ENCODE results near the gene RGS16.
A peak's percentile ranks its signal among the peaks of the same experiment; 100 is the strongest.

The RGS16 gene, protein sequence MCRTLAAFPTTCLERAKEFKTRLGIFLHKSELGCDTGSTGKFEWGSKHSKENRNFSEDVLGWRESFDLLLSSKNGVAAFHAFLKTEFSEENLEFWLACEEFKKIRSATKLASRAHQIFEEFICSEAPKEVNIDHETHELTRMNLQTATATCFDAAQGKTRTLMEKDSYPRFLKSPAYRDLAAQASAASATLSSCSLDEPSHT

DNA sequence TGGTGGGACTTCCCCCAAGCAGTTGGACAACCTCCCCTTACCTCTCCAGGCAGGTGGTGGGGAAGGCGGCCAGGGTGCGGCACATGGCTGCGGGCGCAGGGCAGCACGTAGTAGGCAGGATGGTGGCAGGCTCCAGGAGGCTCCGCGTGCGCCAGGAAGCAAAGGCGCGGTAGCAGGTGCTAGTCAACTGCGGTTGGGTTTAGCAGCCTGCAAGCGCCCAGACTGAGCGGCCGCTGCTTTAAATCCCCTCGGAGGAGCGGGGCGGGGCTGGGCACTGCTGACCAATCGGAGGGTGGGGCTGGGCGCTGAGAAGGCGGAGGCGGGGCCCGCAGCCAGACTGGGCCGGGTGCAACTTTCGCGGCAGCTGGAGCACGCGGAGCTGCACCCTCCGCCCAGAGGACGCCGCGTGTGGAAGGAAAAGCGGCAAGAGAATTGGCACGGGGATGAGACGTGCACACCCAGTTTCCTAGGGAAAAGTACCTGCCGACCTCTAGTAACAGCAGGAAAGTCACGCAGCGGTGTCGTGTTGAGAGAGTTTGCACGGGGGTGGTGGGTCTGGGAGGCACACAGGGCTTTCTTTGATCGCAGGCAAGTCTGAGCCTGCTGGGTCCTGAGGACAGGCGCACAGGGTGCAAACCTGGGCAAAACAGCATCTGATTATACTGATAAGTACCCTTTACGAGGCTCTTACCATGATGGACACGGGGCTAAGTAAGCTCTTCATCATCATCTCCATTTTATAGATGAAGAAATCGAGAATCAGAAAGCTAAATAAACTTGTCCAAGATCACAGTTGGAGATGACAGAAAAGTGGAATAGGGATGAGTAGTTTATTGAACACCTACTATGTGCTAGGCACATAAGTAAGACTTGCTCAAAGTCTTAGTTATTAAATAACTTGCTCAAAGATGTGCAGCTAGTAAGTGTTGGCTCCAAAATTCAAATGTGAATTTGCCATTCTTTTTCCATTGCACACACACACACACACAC lies at the start of gene RGS16:
TSS of gene RGS16 (minus strand) at position 215 of the 990 bp plus-strand sequence. CDS start at position 85, 130 bp downstream.
- TF ChIP-seq ZNF274 (IDR thresholded peaks at IDR 0.05; ENCODE audit: low read depth, low read length) = no peak

DNA sequence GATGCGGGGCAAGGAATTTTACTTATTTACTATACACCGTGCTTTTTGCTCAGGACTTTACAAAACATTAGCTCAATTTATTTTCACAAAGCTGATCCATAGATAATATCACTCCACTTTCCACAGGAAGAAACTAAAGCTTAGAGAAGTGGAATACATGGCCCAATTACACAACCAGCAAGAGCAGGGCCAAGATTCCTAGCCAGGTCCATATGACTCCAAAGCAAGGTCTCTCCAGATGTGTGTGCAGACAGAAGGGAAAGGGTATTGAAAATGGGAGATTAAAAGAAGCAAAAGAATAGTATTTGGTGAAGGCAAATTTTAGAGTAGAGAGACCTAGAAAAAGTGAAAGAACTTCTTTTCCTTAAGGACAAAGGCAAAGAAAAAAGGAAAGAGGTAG lies 49.8 kb upstream of the RGS16 start:
- H3K4me3 ChIP-seq (ENCODE audit: low read length) = no peak overlapping the region
- no peak for TF ChIP-seq ZNF274 (IDR thresholded peaks at IDR 0.05; ENCODE audit: low read depth, low read length)

More for the DNA sequence above, at the start of gene RGS16:
- peak within 1 kb of the TSS; percentile 91 for H3K4me3 ChIP-seq (ENCODE audit: low read length)

DNA sequence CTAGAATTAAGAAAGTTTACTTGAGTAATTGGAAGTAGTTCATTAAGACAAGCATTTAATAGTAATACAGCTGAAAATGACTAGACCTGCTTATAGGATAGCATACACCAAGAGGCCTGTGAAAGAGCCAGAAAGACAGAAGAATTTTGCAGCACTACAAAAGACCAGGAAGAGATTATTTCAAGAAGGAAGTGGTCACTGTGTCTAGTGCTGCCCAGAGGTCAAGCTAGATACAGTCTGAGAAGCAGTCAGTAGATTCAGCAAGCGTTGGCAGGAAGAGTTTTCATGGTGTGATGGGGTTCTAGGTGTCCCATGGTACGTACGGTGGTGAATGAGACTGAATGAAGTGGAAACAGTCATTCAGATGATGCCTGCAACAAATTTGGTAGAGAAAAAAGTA lies 48.7 kb upstream of the RGS16 start:
- no peak for TF ChIP-seq ZNF274 (IDR thresholded peaks at IDR 0.05; ENCODE audit: low read depth, low read length)

DNA sequence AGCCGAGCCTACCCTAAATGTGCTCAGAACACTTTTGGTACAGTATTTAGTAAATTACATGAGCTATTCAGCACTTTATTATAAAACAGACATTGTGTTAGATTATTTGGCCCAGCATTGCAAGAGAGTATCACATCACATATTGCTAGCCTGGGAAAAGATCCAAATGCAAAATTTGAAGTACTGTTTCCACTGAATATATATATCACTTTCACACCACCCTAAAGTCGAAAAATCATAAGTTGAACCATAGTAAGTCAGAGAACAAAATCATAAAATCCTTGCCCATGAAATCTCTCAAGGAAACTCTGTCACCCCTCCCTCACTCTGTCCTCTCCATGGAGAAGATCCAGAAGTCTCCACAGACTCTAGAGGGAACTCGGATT lies 47.1 kb upstream of the RGS16 start:
- no peak for TF ChIP-seq ZNF274 (IDR thresholded peaks at IDR 0.05; ENCODE audit: low read depth, low read length)
- H3K4me3 ChIP-seq (ENCODE audit: low read length) = no peak overlapping the region

More for the DNA sequence above, 48.7 kb upstream of the RGS16 start:
- H3K4me3 ChIP-seq (ENCODE audit: low read length) = no peak overlapping the region

DNA sequence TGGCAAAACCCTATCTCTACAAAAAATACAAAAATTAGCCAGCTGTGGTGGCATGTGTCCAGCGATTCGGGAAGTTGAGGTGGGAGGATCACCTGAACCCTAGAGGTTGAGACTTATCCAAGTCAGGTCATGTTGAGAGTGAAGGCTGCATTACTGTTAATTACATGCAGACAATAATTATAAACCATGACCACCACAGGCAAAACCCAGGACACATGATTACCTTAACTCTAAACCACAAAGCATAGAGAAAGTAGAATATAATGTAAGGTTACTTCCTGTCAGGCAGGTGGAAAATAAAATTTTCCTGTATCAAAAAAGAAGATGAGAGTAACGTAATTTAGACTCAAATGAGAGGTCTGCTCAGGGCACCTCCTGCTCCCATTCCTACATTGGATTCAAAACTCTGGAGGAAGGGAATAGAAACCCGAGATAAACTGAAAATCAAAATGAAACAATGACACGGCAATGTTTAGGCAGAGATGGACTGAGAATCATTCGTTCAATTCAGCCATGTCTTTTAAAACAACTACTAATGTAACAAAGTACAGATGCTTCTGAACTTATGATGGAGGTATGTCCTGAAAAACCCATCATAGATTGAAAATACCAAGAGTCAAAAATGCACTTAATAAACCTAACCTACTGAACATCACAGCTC lies 46.6 kb upstream of the RGS16 start:
- no peak for TF ChIP-seq ZNF274 (IDR thresholded peaks at IDR 0.05; ENCODE audit: low read depth, low read length)
- H3K4me3 ChIP-seq (ENCODE audit: low read length) = no peak overlapping the region

DNA sequence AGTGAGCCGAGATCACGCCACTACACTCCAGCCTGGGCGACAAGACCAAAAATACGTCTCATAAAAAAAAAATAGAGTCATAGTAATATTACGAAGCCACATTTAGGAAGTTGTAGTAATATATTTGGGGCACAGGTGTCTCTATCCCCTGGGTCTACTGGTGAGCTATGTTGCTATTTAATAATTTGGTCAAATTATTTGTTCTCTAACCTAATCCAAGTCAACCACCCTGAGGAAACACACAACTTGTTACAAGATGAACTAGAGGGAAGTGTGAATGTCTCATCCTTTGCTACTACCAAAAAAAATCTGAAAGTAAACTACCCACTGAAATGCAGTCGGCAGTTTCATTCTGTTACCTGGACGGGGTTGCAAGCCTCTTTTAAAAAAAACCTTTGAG lies 44.9 kb upstream of the RGS16 start:
- no peak overlapping the region for H3K4me3 ChIP-seq (ENCODE audit: low read length)

DNA sequence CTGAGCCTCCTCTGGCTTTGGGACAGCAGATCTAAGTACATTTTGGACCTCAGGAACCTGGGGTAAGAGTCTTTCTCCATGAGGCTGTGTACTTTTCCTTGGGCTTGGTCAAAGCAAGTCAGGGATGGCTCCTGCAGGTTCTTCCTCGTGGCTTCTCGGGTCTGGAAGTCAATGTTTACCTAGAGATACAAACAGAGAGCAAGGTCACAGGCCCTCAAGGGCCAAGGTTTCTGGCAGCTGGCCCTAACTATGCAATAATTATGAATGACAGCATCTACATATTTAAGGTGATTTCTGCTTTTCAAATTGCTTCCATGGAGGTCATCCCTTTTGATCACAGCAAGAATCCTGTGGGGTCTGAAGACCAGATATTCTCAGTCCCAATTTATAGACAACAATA lies 42.5 kb upstream of the RGS16 start:
- no peak overlapping the region for H3K4me3 ChIP-seq (ENCODE audit: low read length)
- no peak for TF ChIP-seq ZNF274 (IDR thresholded peaks at IDR 0.05; ENCODE audit: low read depth, low read length)

More for the DNA sequence above, 44.9 kb upstream of the RGS16 start:
- no peak for TF ChIP-seq ZNF274 (IDR thresholded peaks at IDR 0.05; ENCODE audit: low read depth, low read length)

DNA sequence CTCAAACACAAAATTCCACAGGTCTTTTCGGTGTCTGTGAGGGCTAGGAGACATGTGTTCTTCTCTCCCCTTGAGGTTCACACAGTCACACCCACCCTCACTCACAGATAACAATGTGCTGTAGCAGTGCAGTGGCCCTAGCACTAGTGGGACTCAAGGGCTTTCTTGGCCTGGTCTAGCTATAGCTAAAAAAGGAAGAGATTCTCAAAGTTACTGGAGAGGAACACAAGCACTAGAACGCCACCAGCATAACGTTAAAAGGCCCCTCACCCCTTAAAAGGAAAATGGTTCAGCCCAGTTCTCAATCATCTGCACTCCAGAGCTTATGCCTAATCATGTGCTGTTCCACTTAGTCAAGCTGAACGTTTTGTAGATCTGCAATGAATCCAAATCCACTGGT lies 40.7 kb upstream of the RGS16 start:
- no peak overlapping the region for H3K4me3 ChIP-seq (ENCODE audit: low read length)
- no peak for TF ChIP-seq ZNF274 (IDR thresholded peaks at IDR 0.05; ENCODE audit: low read depth, low read length)

DNA sequence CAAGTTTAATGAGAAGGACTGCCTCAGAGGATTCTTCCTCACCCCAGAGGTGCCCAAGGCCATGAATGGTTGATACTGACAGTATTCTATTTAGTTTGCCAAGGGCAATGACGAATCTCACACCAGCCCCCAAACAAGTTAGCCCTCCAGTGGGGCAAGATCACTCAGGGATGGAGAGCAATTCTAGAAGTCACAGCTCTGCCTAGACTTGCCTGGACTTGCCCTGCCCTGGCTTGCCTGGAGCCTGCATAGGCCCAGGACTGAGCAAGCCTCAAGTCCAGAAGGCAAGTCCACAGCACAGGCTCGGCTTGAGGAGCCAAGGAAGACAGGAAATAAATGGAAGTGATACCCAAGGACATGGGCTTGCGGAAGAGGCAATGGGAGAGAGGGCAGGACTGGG lies 39.5 kb upstream of the RGS16 start:
- H3K4me3 ChIP-seq (ENCODE audit: low read length) = no peak overlapping the region
- no peak for TF ChIP-seq ZNF274 (IDR thresholded peaks at IDR 0.05; ENCODE audit: low read depth, low read length)

DNA sequence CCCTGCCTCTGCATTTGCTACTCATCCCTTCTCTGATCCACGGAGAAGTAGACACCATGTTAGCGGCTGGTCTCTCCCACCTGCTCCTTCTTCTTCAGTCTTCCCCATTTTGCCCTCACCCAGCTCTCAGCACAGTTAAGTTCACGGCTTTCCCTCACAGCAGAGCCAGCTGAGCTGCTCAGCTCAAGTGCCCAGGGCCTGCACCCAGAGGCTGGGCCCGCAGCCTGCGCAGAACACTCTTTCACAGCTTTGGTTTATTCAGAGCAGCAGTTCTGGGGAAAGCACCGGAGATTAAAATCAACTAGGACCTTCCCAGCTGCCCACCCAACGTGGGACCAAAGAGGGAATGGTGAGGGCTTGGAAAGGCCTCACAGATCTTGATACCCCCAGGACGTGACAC lies 38.3 kb upstream of the RGS16 start:
- TF ChIP-seq ZNF274 (IDR thresholded peaks at IDR 0.05; ENCODE audit: low read depth, low read length) = no peak
- no peak overlapping the region for H3K4me3 ChIP-seq (ENCODE audit: low read length)

DNA sequence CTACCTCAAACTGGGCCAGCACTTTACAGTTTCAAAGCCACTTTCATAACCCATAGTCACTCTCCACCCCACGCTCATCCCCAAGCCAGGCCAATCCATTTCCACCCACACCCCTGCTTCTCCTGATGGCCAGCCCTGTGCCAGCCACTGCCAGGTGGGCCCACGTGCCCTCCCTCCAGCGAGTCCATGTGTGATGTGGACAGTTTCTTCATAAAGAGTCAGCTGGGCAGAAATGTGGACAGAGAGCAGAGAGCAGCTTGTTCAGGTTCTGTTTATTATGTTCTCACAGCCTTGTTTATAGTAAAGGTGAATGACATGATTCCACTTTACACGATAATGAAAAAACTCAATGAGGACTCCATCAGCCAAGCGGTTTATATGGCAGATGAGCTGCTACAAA lies 37.4 kb upstream of the RGS16 start:
- H3K4me3 ChIP-seq (ENCODE audit: low read length) = no peak overlapping the region
- no peak for TF ChIP-seq ZNF274 (IDR thresholded peaks at IDR 0.05; ENCODE audit: low read depth, low read length)

DNA sequence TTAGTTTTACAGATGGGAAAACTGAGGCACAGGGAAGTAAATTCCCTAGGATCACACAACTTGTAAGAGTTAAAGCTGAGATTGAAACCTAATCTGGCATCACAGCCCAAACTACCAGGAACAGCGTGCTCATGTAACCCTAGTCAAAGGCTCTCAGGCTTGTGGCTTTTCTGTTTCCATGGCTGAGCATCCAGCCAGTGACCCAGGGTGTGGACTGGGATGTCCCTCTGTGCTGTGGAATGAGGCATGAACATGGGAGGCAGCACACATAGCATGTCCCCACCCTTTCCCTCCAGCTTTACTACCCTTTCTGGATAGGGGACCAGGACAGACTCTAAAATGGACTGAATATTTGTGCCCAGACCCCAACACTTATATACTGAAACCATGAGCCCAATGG lies 35.1 kb upstream of the RGS16 start:
- H3K4me3 ChIP-seq (ENCODE audit: low read length) = no peak overlapping the region
- no peak for TF ChIP-seq ZNF274 (IDR thresholded peaks at IDR 0.05; ENCODE audit: low read depth, low read length)

DNA sequence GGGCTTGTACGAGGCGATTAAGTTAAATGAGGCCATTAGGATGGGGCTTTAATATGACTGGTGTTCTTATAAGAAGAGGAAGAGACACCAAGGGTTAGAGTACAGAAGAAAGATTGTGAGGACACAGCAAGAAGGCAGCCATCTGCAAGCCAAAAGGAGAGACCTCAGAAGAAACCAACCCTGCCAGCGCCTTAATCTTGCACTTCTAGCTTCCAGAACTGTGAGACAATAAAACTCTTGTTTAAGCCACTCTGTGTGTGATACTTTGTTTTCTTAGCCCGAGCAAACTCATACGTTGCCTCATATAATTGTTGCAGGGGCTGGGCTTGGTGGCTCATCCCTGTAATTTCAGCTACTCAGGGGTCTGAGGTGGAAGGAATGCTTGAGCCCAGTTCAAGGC lies 33.6 kb upstream of the RGS16 start:
- TF ChIP-seq ZNF274 (IDR thresholded peaks at IDR 0.05; ENCODE audit: low read depth, low read length) = no peak
- H3K4me3 ChIP-seq (ENCODE audit: low read length) = no peak overlapping the region

DNA sequence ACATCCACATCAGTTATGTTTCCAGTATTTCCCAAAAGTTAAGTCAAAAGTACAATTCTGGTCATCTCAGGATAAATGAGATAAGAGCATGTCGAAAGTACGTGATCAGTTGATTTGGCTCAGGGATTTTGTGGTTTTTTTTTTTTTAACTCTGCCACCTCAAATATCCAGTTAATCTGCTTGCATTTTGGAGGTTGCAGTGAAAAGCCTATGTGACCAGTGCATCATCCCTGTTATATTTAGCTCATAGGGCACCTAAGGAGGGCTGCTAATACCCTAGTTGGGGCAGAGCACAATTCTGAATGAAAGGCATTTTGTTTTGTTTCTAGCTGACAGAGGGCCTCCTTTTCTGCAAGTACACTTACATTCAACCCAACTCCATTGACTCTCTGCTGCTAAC lies 31.7 kb upstream of the RGS16 start:
- TF ChIP-seq ZNF274 (IDR thresholded peaks at IDR 0.05; ENCODE audit: low read depth, low read length) = no peak

More for the DNA sequence above, 31.7 kb upstream of the RGS16 start:
- no peak overlapping the region for H3K4me3 ChIP-seq (ENCODE audit: low read length)
